IMR-90 (cell line): ENCODE results near the gene MEOX2.

Source experiments
- BHLHE40 ChIP-seq: fragments of 150-350 bp; IDR thresholded peaks from 2 replicates; pipeline ENCODE4 v1.6.1; 2016; ENCODE audit warnings: mild to moderate bottlenecking, low read depth, low read length
- CEBPB ChIP-seq: IDR thresholded peaks from 2 replicates; pipeline ENCODE4 v1.6.1; 2012; ENCODE audit warnings: low read depth, low read length, improper control_type of control experiment
- CTCF ChIP-seq: conservative IDR thresholded peaks from 2 replicates; pipeline ENCODE4 v1.5.1; 2012; ENCODE audit warnings: mild to moderate bottlenecking, low read depth, low read length, improper control_type of control experiment
- ELK1 ChIP-seq: fragments of 150-350 bp; IDR thresholded peaks from 2 replicates; pipeline ENCODE4 v1.6.1; 2016; ENCODE audit warnings: low read depth, mild to moderate bottlenecking, low read length, moderate library complexity, borderline replicate concordance
- MAFK ChIP-seq: IDR thresholded peaks from 2 replicates; pipeline ENCODE4 v1.6.1; 2012; ENCODE audit warnings: low read depth, low read length, improper control_type of control experiment
- MAZ ChIP-seq: IDR thresholded peaks from 2 replicates; pipeline ENCODE4 v1.6.1; 2012; ENCODE audit warnings: low read depth, mild to moderate bottlenecking, low read length, improper control_type of control experiment, moderate library complexity, borderline replicate concordance
- MXI1 ChIP-seq: IDR thresholded peaks from 2 replicates; pipeline ENCODE4 v1.6.1; 2012; ENCODE audit warnings: low read depth, mild to moderate bottlenecking, low read length, moderate library complexity, borderline replicate concordance
- NFE2L2 ChIP-seq: fragments of 150-350 bp; IDR thresholded peaks from 2 replicates; pipeline ENCODE4 v1.6.1; 2016; ENCODE audit warnings: low read depth, mild to moderate bottlenecking, low read length
- POLR2A ChIP-seq: IDR thresholded peaks from 2 replicates; pipeline ENCODE4 v1.6.1; 2012; ENCODE audit warnings: mild to moderate bottlenecking, low read depth, low read length
- RAD21 ChIP-seq: IDR thresholded peaks from 2 replicates; pipeline ENCODE4 v1.6.1; 2012; ENCODE audit warnings: low read length, improper control_type of control experiment
- RCOR1 ChIP-seq: IDR thresholded peaks from 2 replicates; pipeline ENCODE4 v1.6.1; 2012; ENCODE audit warnings: mild to moderate bottlenecking, low read length, improper control_type of control experiment; ENCODE audit not compliant: insufficient replicate concordance
- RFX5 ChIP-seq: IDR thresholded peaks from 2 replicates; pipeline ENCODE4 v1.8.0; 2012; ENCODE audit warnings: low read depth, mild to moderate bottlenecking, low read length, moderate library complexity
- SMC3 ChIP-seq: fragments of 150-350 bp; IDR thresholded peaks from 2 replicates; pipeline ENCODE4 v1.6.1; 2016; ENCODE audit warnings: low read depth, mild to moderate bottlenecking, antibody characterized with exemption, low read length, moderate library complexity
- TF ChIP-seq, protein P1 (sequence below): fragments of 150-350 bp; IDR thresholded peaks from 2 replicates; pipeline ENCODE4 v1.6.1; 2017; ENCODE audit warnings: mild to moderate bottlenecking, antibody characterized with exemption, low read length, low read depth

GRCh38 chr7:15682111-15682510, 4.4 kb downstream of the MEOX2 start:
- no peak for TF ChIP-seq CTCF
- TF ChIP-seq, protein P1, sequence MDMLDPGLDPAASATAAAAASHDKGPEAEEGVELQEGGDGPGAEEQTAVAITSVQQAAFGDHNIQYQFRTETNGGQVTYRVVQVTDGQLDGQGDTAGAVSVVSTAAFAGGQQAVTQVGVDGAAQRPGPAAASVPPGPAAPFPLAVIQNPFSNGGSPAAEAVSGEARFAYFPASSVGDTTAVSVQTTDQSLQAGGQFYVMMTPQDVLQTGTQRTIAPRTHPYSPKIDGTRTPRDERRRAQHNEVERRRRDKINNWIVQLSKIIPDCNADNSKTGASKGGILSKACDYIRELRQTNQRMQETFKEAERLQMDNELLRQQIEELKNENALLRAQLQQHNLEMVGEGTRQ = no peak
- TF ChIP-seq NFE2L2 = no peak
- TF ChIP-seq POLR2A = no peak
- TF ChIP-seq RFX5 = no peak
- TF ChIP-seq MAZ = no peak
- TF ChIP-seq SMC3 = no peak
- TF ChIP-seq MXI1 = no peak
- no peak for TF ChIP-seq RAD21
- no peak for TF ChIP-seq BHLHE40
- no peak for TF ChIP-seq CEBPB
- TF ChIP-seq MAFK = no peak
- no peak for TF ChIP-seq RCOR1
- no peak for TF ChIP-seq ELK1
